ENCODE results near the gene EPHA4.

EPHA4 gene

GRCh38 chr2:221501210-221501882 is 70.8 kb downstream of the EPHA4 start:
- no peak for TF ChIP-seq CTCF (conservative IDR thresholded peaks at IDR 0.05; ENCODE audit: low read depth)
- CTCF ChIA-PET: no interaction called here
- no peak overlapping the region for H3K27ac ChIP-seq
- no peak for DNase-seq (ENCODE audit: low spot score)
- POLR2A ChIA-PET (ENCODE audit: low non-redundant PET): no interaction called here

DNA sequence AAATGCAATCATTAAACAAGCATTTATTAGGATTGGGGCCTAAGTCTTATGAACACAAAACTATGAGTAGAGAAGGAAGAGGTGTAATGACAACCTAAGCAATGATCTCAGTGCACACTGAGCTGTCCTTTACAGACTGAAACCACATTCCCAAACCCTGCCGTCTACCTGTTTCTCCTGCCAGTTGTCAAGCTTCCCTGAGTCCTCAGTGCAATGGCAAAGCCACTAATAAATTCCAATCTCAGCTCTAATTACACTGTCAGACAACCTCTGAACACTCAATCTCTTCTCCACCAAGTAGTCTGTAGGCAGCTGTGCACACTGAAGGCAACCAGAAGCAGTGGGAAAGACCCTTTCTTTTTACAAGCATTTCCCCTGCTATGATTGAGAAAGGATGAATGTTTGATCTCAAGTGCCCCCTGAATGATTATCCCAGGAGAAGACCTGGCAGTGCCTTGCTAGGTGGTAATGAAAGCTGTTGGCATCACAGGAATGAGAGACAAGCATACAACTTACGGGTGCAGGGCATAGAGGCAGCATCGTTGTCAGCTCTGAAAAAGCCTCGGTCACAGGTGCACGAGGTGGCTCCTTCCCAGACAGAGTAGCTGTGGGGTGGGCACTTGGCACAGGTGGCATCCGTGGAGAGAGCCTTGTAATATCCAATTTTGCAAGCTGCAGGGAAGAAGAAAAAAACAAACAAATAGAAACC is 71.4 kb downstream of the EPHA4 start:
- no peak for DNase-seq (ENCODE audit: low spot score)
- H3K27ac ChIP-seq: no peak overlapping the region
- POLR2A ChIA-PET (ENCODE audit: low non-redundant PET): no interaction called here
- CTCF ChIA-PET: no interaction called here
- TF ChIP-seq CTCF (conservative IDR thresholded peaks at IDR 0.05; ENCODE audit: low read depth): no peak

DNA sequence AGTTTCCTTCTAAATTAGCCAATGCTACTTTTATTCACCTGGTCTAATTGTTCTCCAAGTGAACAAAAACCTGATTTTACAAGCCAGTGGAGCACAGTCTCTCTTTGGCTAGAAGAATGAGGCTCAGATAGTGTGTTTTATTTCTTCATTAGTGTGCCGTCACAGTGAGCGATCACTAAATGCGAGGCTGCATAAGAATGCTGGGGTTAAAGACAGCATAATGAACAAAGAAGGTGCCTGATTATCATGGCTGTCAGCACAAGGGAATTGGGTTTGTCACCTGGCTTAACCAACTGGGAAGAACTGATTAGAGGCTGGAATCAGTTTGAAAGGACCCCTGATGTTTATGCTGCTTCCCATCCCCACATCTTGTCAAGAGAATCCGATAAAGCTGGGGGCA is 76.4 kb downstream of the EPHA4 start:
- no peak overlapping the region for H3K27ac ChIP-seq
- ChIA-PET POLR2A (ENCODE audit: low non-redundant PET) (no interaction called here), CTCF (no interaction called here)
- TF ChIP-seq CTCF (conservative IDR thresholded peaks at IDR 0.05; ENCODE audit: low read depth): no peak
- no peak for DNase-seq (ENCODE audit: low spot score)

GRCh38 chr2:221494556-221494955 is 77.5 kb downstream of the EPHA4 start:
- no peak for TF ChIP-seq CTCF (conservative IDR thresholded peaks at IDR 0.05; ENCODE audit: low read depth)
- no peak overlapping the region for H3K27ac ChIP-seq
- DNase-seq (ENCODE audit: low spot score): peak; percentile 45
- POLR2A ChIA-PET (ENCODE audit: low non-redundant PET): no interaction called here
- CTCF ChIA-PET: interaction anchor here (0.7 kb wide), 1 partner anchor 714 kb away, joined by 3 read pairs; no protein-coding TSS in a partner anchor

DNA sequence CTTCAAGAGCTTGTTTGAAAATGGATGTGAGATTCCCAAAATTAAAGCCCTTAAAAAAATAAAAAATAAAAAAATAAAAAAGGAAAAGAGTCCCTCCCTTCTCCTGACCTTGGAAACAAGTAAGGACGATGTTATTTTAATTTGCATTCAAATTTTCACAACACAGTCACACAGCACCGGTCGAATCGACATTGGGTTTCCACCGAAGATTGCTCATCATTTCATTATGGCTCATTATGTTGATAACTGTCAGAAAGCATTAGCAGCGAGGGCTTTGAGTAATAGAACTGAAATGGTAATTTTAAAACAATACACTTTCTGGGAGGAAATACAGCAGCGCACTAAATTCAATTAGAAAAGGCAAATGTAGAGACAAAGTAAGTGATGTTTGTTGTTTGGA is 78.7 kb downstream of the EPHA4 start:
- DNase-seq (ENCODE audit: low spot score): no peak
- ChIA-PET CTCF (no interaction called here), POLR2A (ENCODE audit: low non-redundant PET) (no interaction called here)
- no peak overlapping the region for H3K27ac ChIP-seq
- TF ChIP-seq CTCF (conservative IDR thresholded peaks at IDR 0.05; ENCODE audit: low read depth): no peak

GRCh38 chr2:221492636-221493035 is 79.5 kb downstream of the EPHA4 start:
- no peak for TF ChIP-seq CTCF (conservative IDR thresholded peaks at IDR 0.05; ENCODE audit: low read depth)
- no peak for DNase-seq (ENCODE audit: low spot score)
- ChIA-PET CTCF (no interaction called here), POLR2A (ENCODE audit: low non-redundant PET) (no interaction called here)
- no peak overlapping the region for H3K27ac ChIP-seq
